Activated CD4-positive, alpha-beta T cell treated with anti-CD3 and anti-CD28 coated beads, Interleukin-2, amount 10 ng/mL, durations not matched to agents 7 days and 5 days (primary cell): Measurements from ENCODE around the gene ATP2A3. TPM values are rescaled to one million over a fixed set of nuclear protein-coding genes. Genes with fewer than 3 reads are reported as not detected.
A peak's percentile ranks its signal among the peaks of the same experiment; 100 is the strongest.

Experiments used
- CTCF ChIA-PET: fragments of 350-600 bp; sonication (Branson Sonifier 250); formaldehyde crosslinking; loops from one replicate; lab custom pipeline; 2021; ENCODE audit warnings: antibody characterized with exemption; lab: Charles Lee
- POLR2A ChIA-PET: fragments of 350-600 bp; sonication (Branson Sonifier 250); formaldehyde crosslinking; loops from one replicate; lab custom pipeline; 2021; ENCODE audit warnings: antibody characterized with exemption; lab: Charles Lee
- DNase-seq: peaks from one replicate; pipeline ENCODE4 v3.0.0-alpha.2; 2020
- H3K27ac Mint-ChIP-seq: one replicate; pipeline ENCODE4 v1.8.0; 2021; ENCODE audit warnings: mild to moderate bottlenecking, moderate library complexity, mixed read lengths
- H3K27me3 Mint-ChIP-seq: one replicate; pipeline ENCODE4 v1.8.0; 2021; ENCODE audit warnings: mixed read lengths
- H3K36me3 Mint-ChIP-seq: one replicate; pipeline ENCODE4 v1.8.0; 2021; ENCODE audit warnings: low read depth, mixed read lengths
- H3K4me1 Mint-ChIP-seq: one replicate; pipeline ENCODE4 v1.8.0; 2021; ENCODE audit warnings: mixed read lengths
- H3K4me3 Mint-ChIP-seq: one replicate; pipeline ENCODE4 v1.8.0; 2021; ENCODE audit warnings: mild to moderate bottlenecking, moderate library complexity, mixed read lengths
- H3K9me3 Mint-ChIP-seq: one replicate; pipeline ENCODE4 v1.8.0; 2021; ENCODE audit warnings: mixed read lengths
- total RNA-seq, 2 experiments: library from RNA; stranded (reverse); gene quantifications; one replicate each; pipeline ENCODE4 v1.2.3, GENCODE V29; 2021

The ATP2A3 gene
- total RNA-seq, 2 experiments from 2014 or later, result 294 to 329 TPM

GRCh38 chr17:3886776-3887175, 77.5 kb downstream of the ATP2A3 start:
- ChIA-PET CTCF (no interaction called here), POLR2A (no interaction called here)
- Mint-ChIP-seq H3K4me3 (peak overlapping the region; percentile 23), H3K36me3 (no peaks in the 10 kb centered on the region), H3K27ac (peak overlapping the region; percentile 83), H3K9me3 (no peaks in the 10 kb centered on the region), H3K4me1 (peaks cover 44% of the 10 kb centered on the region), H3K27me3 (peaks cover 7% of the 10 kb centered on the region)
- DNase-seq, result peak; percentile 28

- CTCF ChIA-PET, result interaction anchor here (2.5 kb wide), 1 partner anchor 25 kb away, joined by 5 read pairs; no protein-coding TSS in a partner anchor
- no peaks in the 10 kb centered on the region for H3K27me3 Mint-ChIP-seq
- H3K36me3 Mint-ChIP-seq, result no peaks in the 10 kb centered on the region
- POLR2A ChIA-PET, result no interaction called here
- peaks cover 36% of the 10 kb centered on the region for H3K4me1 Mint-ChIP-seq
- peak overlapping the region; percentile 55 for H3K27ac Mint-ChIP-seq
- no peak overlapping the region for H3K4me3 Mint-ChIP-seq
- no peak for DNase-seq
- H3K9me3 Mint-ChIP-seq, result no peaks in the 10 kb centered on the region
Measured at GRCh38 chr17:3885970-3886369, 78.3 kb downstream of the ATP2A3 start.

- no peaks in the 10 kb centered on the region for H3K27me3 Mint-ChIP-seq
- no peak overlapping the region for H3K27ac Mint-ChIP-seq
- H3K4me1 Mint-ChIP-seq, result peaks cover 32% of the 10 kb centered on the region
- H3K9me3 Mint-ChIP-seq, result no peaks in the 10 kb centered on the region
- DNase-seq, result no peak
- ChIA-PET POLR2A (no interaction called here), CTCF (interaction anchor here (0.6 to 2.5 kb wide), 5 partner anchors 22 to 147 kb away, joined by 3 to 9 read pairs (median 4); no protein-coding TSS in a partner anchor)
- H3K36me3 Mint-ChIP-seq, result no peaks in the 10 kb centered on the region
- H3K4me3 Mint-ChIP-seq, result no peak overlapping the region
Measured at GRCh38 chr17:3885271-3885670, 79.0 kb downstream of the ATP2A3 start.

GRCh38 chr17:3884188-3884587, 80.0 kb downstream of the ATP2A3 start:
- ChIA-PET CTCF (interaction anchor here (1.0 to 2.5 kb wide), 7 partner anchors 21 to 146 kb away, joined by 3 to 9 read pairs (median 4); no protein-coding TSS in a partner anchor), POLR2A (no interaction called here)
- Mint-ChIP-seq H3K27ac (no peak overlapping the region), H3K36me3 (no peaks in the 10 kb centered on the region), H3K4me1 (peaks cover 28% of the 10 kb centered on the region), H3K27me3 (no peaks in the 10 kb centered on the region), H3K9me3 (no peaks in the 10 kb centered on the region), H3K4me3 (no peak overlapping the region)
- no peak for DNase-seq

- no peaks in the 10 kb centered on the region for H3K27me3 Mint-ChIP-seq
- no peak overlapping the region for H3K27ac Mint-ChIP-seq
- CTCF ChIA-PET, result interaction anchor here (0.7 kb wide), 1 partner anchor 19 kb away, joined by 5 read pairs; no protein-coding TSS in a partner anchor
- H3K4me3 Mint-ChIP-seq, result no peak overlapping the region
- DNase-seq, result no peak
- no peaks in the 10 kb centered on the region for H3K36me3 Mint-ChIP-seq
- peaks cover 13% of the 10 kb centered on the region for H3K4me1 Mint-ChIP-seq
- H3K9me3 Mint-ChIP-seq, result no peaks in the 10 kb centered on the region
- POLR2A ChIA-PET, result no interaction called here
Measured at GRCh38 chr17:3882276-3882675, 82.0 kb downstream of the ATP2A3 start.

GRCh38 chr17:3880983-3881382, 83.3 kb downstream of the ATP2A3 start:
- Mint-ChIP-seq H3K9me3 (no peaks in the 10 kb centered on the region), H3K27ac (no peak overlapping the region), H3K4me1 (peaks cover under 1% of the 10 kb centered on the region), H3K4me3 (no peak overlapping the region), H3K27me3 (no peaks in the 10 kb centered on the region), H3K36me3 (no peaks in the 10 kb centered on the region)
- DNase-seq, result no peak
- ChIA-PET CTCF (interaction anchor here (1.4 to 2.5 kb wide), 2 partner anchors 16 to 35 kb away, joined by 5 to 7 read pairs; partner anchors contain the start of gene NCBP3), POLR2A (no interaction called here)

GRCh38 chr17:3879591-3880417, 84.4 kb downstream of the ATP2A3 start:
- DNase-seq, result no peak
- ChIA-PET POLR2A (no interaction called here), CTCF (interaction anchor here (0.6 to 2.5 kb wide), 4 partner anchors 18 to 563 kb away, joined by 3 to 7 read pairs (median 4); partner anchors contain the start of gene NCBP3)
- no peaks in the 10 kb centered on the region for H3K9me3 Mint-ChIP-seq
- no peak overlapping the region for H3K4me3 Mint-ChIP-seq
- H3K27me3 Mint-ChIP-seq, result no peaks in the 10 kb centered on the region
- H3K36me3 Mint-ChIP-seq, result no peaks in the 10 kb centered on the region
- H3K4me1 Mint-ChIP-seq, result no peaks in the 10 kb centered on the region
- H3K27ac Mint-ChIP-seq, result no peak overlapping the region

- H3K27ac Mint-ChIP-seq, result no peak overlapping the region
- no peaks in the 10 kb centered on the region for H3K4me1 Mint-ChIP-seq
- H3K27me3 Mint-ChIP-seq, result no peaks in the 10 kb centered on the region
- no peaks in the 10 kb centered on the region for H3K36me3 Mint-ChIP-seq
- no peak overlapping the region for H3K4me3 Mint-ChIP-seq
- H3K9me3 Mint-ChIP-seq, result no peaks in the 10 kb centered on the region
- CTCF ChIA-PET, result interaction anchor here (1.0 to 2.5 kb wide), 3 partner anchors 33 to 35 kb away, joined by 3 to 7 read pairs (median 6); partner anchors contain the start of gene NCBP3
- POLR2A ChIA-PET, result no interaction called here
- no peak for DNase-seq
Measured at GRCh38 chr17:3879186-3879585, 85.1 kb downstream of the ATP2A3 start.

- CTCF ChIA-PET, result interaction anchor here (2.0 kb wide), 1 partner anchor 31 kb away, joined by 6 read pairs; the partner anchor contains the start of gene NCBP3
Measured at GRCh38 chr17:3877220-3877619, 87.0 kb downstream of the ATP2A3 start.

GRCh38 chr17:3875317-3875716, 88.9 kb downstream of the ATP2A3 start:
- no peaks in the 10 kb centered on the region for H3K36me3 Mint-ChIP-seq
- no peak overlapping the region for H3K27ac Mint-ChIP-seq
- peaks cover 8% of the 10 kb centered on the region for H3K4me1 Mint-ChIP-seq
- ChIA-PET CTCF (no interaction called here), POLR2A (no interaction called here)
- no peak for DNase-seq
- no peak overlapping the region for H3K4me3 Mint-ChIP-seq
- no peaks in the 10 kb centered on the region for H3K27me3 Mint-ChIP-seq
- H3K9me3 Mint-ChIP-seq, result no peaks in the 10 kb centered on the region

More at GRCh38 chr17:3877220-3877619, 87.0 kb downstream of the ATP2A3 start:
- H3K36me3 Mint-ChIP-seq, result no peaks in the 10 kb centered on the region
- DNase-seq, result no peak
- no peak overlapping the region for H3K4me3 Mint-ChIP-seq
- H3K9me3 Mint-ChIP-seq, result no peaks in the 10 kb centered on the region
- H3K27me3 Mint-ChIP-seq, result no peaks in the 10 kb centered on the region
- H3K4me1 Mint-ChIP-seq, result no peaks in the 10 kb centered on the region
- POLR2A ChIA-PET, result no interaction called here
- no peak overlapping the region for H3K27ac Mint-ChIP-seq

Other genes starting within 250 kb of the ATP2A3 start
- gene HASPIN, start 240.5 kb downstream of the ATP2A3 start, total RNA-seq, result 10 to 100 TPM; 27.6 to 31.2 TPM
- 10 to 100 TPM; 18.3 to 20.9 TPM for gene ITGAE, start 163.2 kb downstream of the ATP2A3 start, total RNA-seq
- 10 to 100 TPM; 43.6 to 43.7 TPM for gene NCBP3, start 118.2 kb downstream of the ATP2A3 start, total RNA-seq
- 1 to 10 TPM; 3.4 to 4.0 TPM for gene CAMKK1, start 71.4 kb downstream of the ATP2A3 start, total RNA-seq
- under 1 TPM in 1 of 2 experiments, not detected in 1; 0.12 TPM for gene P2RX1, start 48.0 kb downstream of the ATP2A3 start, total RNA-seq
- gene ZZEF1, start 178.6 kb upstream of the ATP2A3 start, total RNA-seq, result 10 to 100 TPM; 62.5 to 66.2 TPM
- gene CYB5D2, start 178.8 kb upstream of the ATP2A3 start, total RNA-seq, result 1 to 10 TPM; 6.8 to 7.6 TPM